Mucosa of descending colon (tissue), 3 donors: ENCODE results near the gene RGS7. TPM values are rescaled to one million over a fixed set of nuclear protein-coding genes. Genes with fewer than 3 reads are reported as not detected.
"Not testable (repeated sequence)": the region's sequence is repeated elsewhere in the genome, so short reads cannot be mapped to it uniquely, and the experiment has no call there.

ENCODE experiments used
- ATAC-seq: fragments of 200-7000 bp; cut with Tn5 transposase; one replicate; pipeline ENCODE4 v1.9.1; 2020; ENCODE audit warnings: mild to moderate bottlenecking, moderate library complexity
- DNase-seq, 3 donors: peaks; one replicate each; pipeline ENCODE4 v3.0.0-alpha.2; 2020
- H3K36me3 ChIP-seq: fragments of 200-600 bp; one replicate; pipeline ENCODE4 v1.8.0; 2021; ENCODE audit warnings: low read depth, mild to moderate bottlenecking
- H3K4me1 ChIP-seq: fragments of 200-600 bp; one replicate; pipeline ENCODE4 v1.8.0; 2021; ENCODE audit warnings: low read depth, mild to moderate bottlenecking
- H3K4me3 ChIP-seq: fragments of 200-600 bp; one replicate; pipeline ENCODE4 v1.8.0; 2021; ENCODE audit warnings: mild to moderate bottlenecking
- H3K9me3 ChIP-seq: fragments of 200-600 bp; one replicate; pipeline ENCODE4 v1.8.0; 2021; ENCODE audit warnings: mild to moderate bottlenecking
- CTCF ChIP-seq: fragments of 200-600 bp; IDR thresholded peaks from one replicate; pipeline ENCODE4 v1.8.0; 2022; ENCODE audit warnings: antibody characterized with exemption, mild to moderate bottlenecking
- intact Hi-C, 2 donors: fragments of 100-400 bp; cut with DNase I in 1 of 2; cut with micrococcal nuclease in 1 of 2; formaldehyde crosslinking; loops; one replicate each; pipeline versions ENCODE4 v1.11.0 to v1.11.1; 2022; cut with DNase I, micrococcal nuclease
- total RNA-seq, 3 donors: library from RNA; stranded (reverse); fragmentation: NEBNext Ultra II Directional in 2 of 3; extraction: Animal tissue kit (Norgen Biotek cat#: 25700) in 2 of 3; gene quantifications; one replicate each; pipeline versions ENCODE4 v1.2.1 to v1.2.4, GENCODE V29; 2021 to 2023
- donor health status: DM: no; HTN: no; CAD: no; lungs with moderate emphysema.
- donor health status: DM: no; HTN: no; CAD: no.
- donor health status: DM: no; HTN: yes; CAD: no.

RGS7 gene
- total RNA-seq, 3 donors from 2014 or later, result 0.51 TPM; not detected in 2

GRCh38 chr1:240883490-240883889 is 473.5 kb downstream of the RGS7 start:
- ATAC-seq (no peak), DNase-seq (no peak)
- Histone ChIP-seq H3K4me3 (no peak overlapping the region), H3K36me3 (no peaks in the 10 kb centered on the region), H3K9me3 (no peaks in the 10 kb centered on the region), H3K4me1 (no peaks in the 10 kb centered on the region)
- intact Hi-C loops, result no loop called here
- no peak for TF ChIP-seq CTCF

GRCh38 chr1:240882656-240883308 is 474.2 kb downstream of the RGS7 start:
- H3K4me3 ChIP-seq, ATAC-seq, intact Hi-C loops, DNase-seq, H3K4me1 ChIP-seq, H3K9me3 ChIP-seq, H3K36me3 ChIP-seq: not testable (repeated sequence)

GRCh38 chr1:240878631-240879030 is 478.4 kb downstream of the RGS7 start:
- no peak for ATAC-seq
- intact Hi-C loops, result no loop called here
- no peak for DNase-seq
- Histone ChIP-seq H3K36me3 (no peaks in the 10 kb centered on the region), H3K4me3 (no peak overlapping the region), H3K4me1 (no peaks in the 10 kb centered on the region), H3K9me3 (no peaks in the 10 kb centered on the region)
- TF ChIP-seq CTCF, result no peak

GRCh38 chr1:240877605-240878004 is 479.4 kb downstream of the RGS7 start:
- intact Hi-C loops, result no loop called here
- no peak for TF ChIP-seq CTCF

GRCh38 chr1:240876071-240876470 is 480.9 kb downstream of the RGS7 start:
- TF ChIP-seq CTCF, result no peak
- H3K4me3 ChIP-seq, result no peak overlapping the region
- DNase-seq (no peak), ATAC-seq (no peak)
- H3K4me1 ChIP-seq, result no peaks in the 10 kb centered on the region
- intact Hi-C loops, result no loop called here
- H3K9me3 ChIP-seq, result no peaks in the 10 kb centered on the region
- no peaks in the 10 kb centered on the region for H3K36me3 ChIP-seq

More at GRCh38 chr1:240877605-240878004, 479.4 kb downstream of the RGS7 start:
- Histone ChIP-seq H3K4me1 (no peaks in the 10 kb centered on the region), H3K4me3 (no peak overlapping the region), H3K9me3 (no peaks in the 10 kb centered on the region), H3K36me3 (no peaks in the 10 kb centered on the region)
- DNase-seq (no peak), ATAC-seq (no peak)

GRCh38 chr1:240869071-240869470 is 487.9 kb downstream of the RGS7 start:
- H3K36me3 ChIP-seq, result no peaks in the 10 kb centered on the region
- H3K4me1 ChIP-seq, result no peaks in the 10 kb centered on the region
- no peak for TF ChIP-seq CTCF
- ATAC-seq (no peak), DNase-seq (no peak)
- intact Hi-C loops, result no loop called here
- no peaks in the 10 kb centered on the region for H3K9me3 ChIP-seq
- H3K4me3 ChIP-seq, result no peak overlapping the region
